GM10266 (cell line): ENCODE results near the gene SEMA3D.

ENCODE experiments used
- DNase-seq: peaks from one replicate; pipeline ENCODE4 v3.0.0; 2012; ENCODE audit errors: extremely low spot score
- TF ChIP-seq, protein P1 (sequence below): IDR thresholded peaks from 2 replicates; pipeline ENCODE4 v1.5.1; 2012; ENCODE audit warnings: mild to moderate bottlenecking, low read depth; ENCODE audit not compliant: control insufficient read depth, insufficient read depth; ENCODE audit errors: missing control alignments

Gene SEMA3D

DNA sequence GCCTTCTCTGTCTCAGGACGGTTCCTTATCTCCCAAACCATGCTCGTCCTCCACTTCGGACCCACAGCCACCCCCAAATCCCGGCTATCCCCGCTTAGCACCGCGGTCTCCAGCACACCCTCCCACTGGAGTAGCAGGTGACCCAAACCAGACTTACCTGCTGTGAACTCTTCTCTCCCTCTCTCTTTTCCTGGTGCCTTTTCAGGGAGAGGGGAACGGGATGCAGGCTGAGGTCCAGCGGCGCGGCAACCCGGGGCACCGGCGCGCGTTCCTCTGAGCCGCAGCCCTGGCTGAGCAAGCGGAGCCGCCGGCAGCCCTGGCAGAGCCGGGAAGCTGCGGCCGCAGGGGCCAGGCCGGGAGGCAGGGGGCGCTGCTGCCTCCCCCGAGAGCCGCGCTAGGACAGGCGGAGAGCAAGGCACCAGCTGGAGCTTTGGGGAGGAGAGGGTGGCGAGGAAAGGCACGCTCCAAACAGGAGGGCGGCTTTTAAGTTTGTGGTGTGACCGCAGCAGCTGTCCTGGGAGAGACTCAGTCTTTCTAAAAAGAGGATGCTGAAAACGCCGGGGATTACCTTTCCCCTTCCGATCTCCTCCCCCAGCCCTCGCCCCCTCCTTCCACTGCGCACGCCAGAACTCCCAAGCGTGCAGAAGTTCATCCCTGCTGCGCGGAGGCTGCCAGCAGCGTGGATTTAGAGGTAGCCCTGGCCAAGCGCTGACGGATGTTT lies at the start of gene SEMA3D:
Gene SEMA3D, minus strand, starts transcription at position 536 of the 721 bp plus-strand sequence. CDS start 65,165 bp downstream, outside the sequence.
- peak; percentile 63 for DNase-seq
- TF ChIP-seq, protein P1, sequence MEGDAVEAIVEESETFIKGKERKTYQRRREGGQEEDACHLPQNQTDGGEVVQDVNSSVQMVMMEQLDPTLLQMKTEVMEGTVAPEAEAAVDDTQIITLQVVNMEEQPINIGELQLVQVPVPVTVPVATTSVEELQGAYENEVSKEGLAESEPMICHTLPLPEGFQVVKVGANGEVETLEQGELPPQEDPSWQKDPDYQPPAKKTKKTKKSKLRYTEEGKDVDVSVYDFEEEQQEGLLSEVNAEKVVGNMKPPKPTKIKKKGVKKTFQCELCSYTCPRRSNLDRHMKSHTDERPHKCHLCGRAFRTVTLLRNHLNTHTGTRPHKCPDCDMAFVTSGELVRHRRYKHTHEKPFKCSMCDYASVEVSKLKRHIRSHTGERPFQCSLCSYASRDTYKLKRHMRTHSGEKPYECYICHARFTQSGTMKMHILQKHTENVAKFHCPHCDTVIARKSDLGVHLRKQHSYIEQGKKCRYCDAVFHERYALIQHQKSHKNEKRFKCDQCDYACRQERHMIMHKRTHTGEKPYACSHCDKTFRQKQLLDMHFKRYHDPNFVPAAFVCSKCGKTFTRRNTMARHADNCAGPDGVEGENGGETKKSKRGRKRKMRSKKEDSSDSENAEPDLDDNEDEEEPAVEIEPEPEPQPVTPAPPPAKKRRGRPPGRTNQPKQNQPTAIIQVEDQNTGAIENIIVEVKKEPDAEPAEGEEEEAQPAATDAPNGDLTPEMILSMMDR, result peak; percentile 81

DNA sequence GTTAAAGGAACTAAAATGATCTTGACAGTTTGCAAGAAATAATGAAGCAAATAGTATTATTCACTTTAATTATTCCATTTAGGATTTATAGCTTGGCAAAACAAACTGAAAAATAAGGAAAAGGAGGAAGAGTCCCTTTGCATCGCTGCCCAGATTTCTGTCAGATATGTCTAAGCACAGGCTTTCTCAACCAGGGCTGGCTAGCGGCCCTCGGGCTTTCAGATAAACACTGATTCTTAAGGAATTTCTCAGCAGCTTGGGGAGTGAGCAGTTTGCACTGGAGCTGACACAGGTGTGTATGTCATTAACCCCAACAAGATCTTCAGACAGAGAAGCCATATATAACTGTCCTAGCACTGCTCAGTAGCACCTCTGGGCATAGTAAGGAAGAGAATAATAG lies 47.9 kb upstream of the SEMA3D start:
- TF ChIP-seq, protein P1, result no peak
- DNase-seq, result no peak

DNA sequence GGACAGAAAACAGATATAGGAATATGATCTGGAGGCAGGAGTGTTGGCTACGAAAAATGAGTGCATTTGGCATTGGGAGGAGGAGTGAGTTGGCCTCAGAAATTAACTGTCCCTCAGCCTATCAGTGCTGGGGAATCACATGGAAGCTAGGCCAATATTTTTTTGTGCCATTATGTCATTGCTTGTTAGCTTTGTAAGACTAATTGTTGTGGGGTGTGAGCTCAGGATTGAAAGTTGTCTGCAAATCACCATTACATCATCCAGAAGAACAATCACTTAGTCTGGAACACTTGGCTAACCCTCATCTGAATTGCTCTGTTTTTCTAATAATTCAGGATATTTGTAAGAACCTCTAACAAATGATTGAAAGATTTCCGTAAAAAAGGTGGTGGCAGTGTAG lies 45.2 kb upstream of the SEMA3D start:
- TF ChIP-seq, protein P1, result no peak
- DNase-seq, result no peak

DNA sequence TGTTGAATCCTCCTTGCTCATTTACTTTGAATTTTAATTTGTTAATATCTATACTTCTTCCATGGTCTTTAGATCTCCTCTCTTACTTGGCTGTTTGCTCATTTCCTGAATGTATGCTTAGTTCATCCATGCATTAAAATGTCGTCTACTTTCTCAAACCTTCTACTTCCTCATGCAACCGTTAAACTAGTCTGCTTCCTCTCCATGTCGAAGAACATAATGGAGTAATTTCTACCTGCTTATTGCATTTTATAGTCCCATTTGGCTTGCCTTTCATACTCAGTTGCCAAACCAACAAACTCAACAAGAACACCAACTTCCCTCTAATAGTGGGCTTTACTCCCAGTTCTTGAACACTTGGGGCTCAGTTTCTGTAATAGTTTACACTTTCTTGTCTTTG lies 43.8 kb upstream of the SEMA3D start:
- TF ChIP-seq, protein P1, result no peak
- DNase-seq, result no peak

DNA sequence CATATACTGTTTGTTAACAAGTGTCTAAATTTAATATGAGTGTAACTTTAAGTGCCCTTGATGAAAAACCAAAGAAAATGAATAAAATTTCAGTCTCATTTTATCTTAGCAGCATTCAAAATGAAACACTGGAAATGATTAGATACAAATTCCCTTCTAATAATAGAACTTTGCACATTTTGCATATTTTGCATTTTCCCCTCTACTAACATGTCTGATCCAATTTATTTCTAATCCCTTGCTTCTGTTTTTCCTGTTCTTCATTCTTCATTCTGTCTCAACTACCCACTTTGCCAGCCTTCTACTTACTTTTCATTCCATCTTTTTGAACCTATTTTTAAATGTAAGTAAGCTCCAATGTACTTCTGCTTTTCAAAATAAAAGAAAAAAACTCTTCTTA lies 42.7 kb upstream of the SEMA3D start:
- no peak for DNase-seq
- TF ChIP-seq, protein P1, result no peak

DNA sequence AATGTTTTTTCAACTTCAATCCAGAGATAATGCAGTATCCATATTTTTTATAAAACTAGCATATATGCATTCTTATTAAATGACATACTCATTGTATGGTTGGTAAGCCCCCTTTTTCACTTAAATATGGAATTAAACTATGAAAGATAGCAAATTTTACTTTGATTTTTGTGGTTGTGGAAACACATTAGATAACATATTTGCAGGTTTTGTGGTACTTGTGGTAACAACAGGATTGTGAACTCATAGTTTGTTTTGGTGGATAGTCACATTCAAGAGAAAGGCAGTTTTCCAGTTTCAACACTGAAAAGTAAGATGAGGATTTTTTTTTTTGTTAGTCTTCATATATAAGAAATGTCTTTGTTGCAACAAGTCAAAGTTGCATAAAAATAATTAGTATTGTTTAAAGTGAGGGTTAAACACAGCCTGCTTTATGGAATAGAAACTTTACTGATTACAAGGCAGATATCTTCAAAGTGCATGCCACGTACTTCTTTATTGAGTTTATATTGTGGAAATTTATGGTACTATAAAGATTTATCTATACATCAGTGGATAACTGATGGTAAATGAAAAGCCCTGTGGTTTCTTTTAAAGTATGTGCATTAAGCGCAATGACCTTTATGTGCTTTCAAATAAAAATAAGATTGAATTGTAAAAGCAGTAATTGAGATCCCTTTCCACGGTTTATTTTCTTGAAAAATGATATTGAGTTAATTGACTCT lies 39.7 kb upstream of the SEMA3D start:
- no peak for DNase-seq
- TF ChIP-seq, protein P1, result no peak

DNA sequence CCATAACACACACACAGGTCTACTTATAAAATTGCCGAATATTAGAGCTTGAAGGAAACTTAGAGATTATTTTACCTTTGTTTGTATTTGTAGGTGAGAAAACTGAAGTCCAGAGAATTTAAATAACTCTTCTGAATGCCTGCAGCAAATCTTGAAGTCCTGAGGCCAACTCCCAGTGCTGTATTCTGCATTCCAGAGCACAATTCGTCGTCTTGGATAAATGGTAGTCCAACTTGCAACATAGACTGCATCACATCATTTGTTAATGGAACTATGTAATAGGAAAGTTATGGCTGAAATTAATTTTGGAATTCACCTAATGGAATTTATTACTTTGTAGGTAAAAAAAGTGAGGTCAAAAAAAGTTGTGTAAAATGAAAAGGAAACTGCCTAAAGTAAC lies 37.3 kb upstream of the SEMA3D start:
- no peak for DNase-seq
- TF ChIP-seq, protein P1, result no peak
